Neural cell (in vitro differentiated cells): ENCODE measurements around the gene OGFR.

Experiments
- CTCF ChIP-seq: fragments of 450-650 bp; IDR thresholded peaks from 2 replicates; pipeline ENCODE4 v1.5.1; 2014; ENCODE audit warnings: antibody characterized with exemption, mild to moderate bottlenecking, moderate library complexity; ENCODE audit not compliant: poor library complexity, severe bottlenecking
- EZH2 ChIP-seq: fragments of 200-600, 300-800 bp; shearing (Covaris generic), sonication (generic); IDR thresholded peaks from 2 replicates; pipeline ENCODE4 v1.6.1; 2014; ENCODE audit warnings: antibody characterized with exemption, low read length, borderline replicate concordance, mild to moderate bottlenecking; ENCODE audit not compliant: insufficient read depth, poor library complexity, severe bottlenecking
- MXI1 ChIP-seq: fragments of 450-650 bp; conservative IDR thresholded peaks from 2 replicates; pipeline ENCODE4 v1.6.1; 2014; ENCODE audit warnings: antibody characterized with exemption, mild to moderate bottlenecking; ENCODE audit not compliant: poor library complexity, severe bottlenecking
- POLR2AphosphoS5 ChIP-seq: IDR thresholded peaks from 2 replicates; pipeline ENCODE4 v1.6.1; 2012
- RAD21 ChIP-seq: fragments of 450-650 bp; conservative IDR thresholded peaks from 2 replicates; pipeline ENCODE4 v1.6.1; 2014; ENCODE audit warnings: antibody characterized with exemption, mild to moderate bottlenecking, moderate library complexity
- SMC3 ChIP-seq: fragments of 450-650 bp; conservative IDR thresholded peaks from 2 replicates; pipeline ENCODE4 v1.6.1; 2014; ENCODE audit warnings: antibody characterized with exemption, mild to moderate bottlenecking, moderate library complexity; ENCODE audit not compliant: poor library complexity
- TAF1 ChIP-seq: IDR thresholded peaks from 2 replicates; pipeline ENCODE4 v1.6.1; 2012; ENCODE audit warnings: low read depth
- TF ChIP-seq, protein P1 (sequence below): IDR thresholded peaks from 2 replicates; pipeline ENCODE4 v1.6.1; 2012; ENCODE audit warnings: borderline replicate concordance

DNA sequence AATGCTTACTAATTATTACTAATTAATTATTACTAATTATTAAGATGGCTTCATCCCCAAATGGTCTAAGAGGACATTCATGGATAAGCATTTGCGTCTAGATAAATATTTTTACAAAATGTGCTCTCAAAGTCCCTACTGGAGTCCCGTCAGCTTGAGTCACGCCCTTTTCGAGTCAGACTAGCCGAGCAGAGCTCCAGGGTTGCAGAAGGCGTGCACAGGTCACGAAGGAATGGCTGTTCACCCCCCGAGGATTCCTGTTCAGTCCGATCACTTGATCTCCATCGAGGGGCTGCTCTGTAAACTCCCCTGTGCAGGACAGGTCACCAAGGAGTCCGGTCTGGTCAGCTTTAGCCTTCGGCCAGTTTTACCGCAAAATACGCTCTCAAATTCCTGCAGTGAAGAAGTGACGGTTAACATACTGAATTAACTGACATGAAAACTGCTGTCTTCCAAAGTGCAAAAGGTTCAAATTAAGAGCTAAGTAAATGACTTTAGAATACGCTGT is 37.1 kb downstream of the OGFR start:
- TF ChIP-seq CTCF = no peak
- TF ChIP-seq TAF1 = no peak
- no peak for TF ChIP-seq POLR2AphosphoS5
- no peak for TF ChIP-seq MXI1
- TF ChIP-seq, protein P1, sequence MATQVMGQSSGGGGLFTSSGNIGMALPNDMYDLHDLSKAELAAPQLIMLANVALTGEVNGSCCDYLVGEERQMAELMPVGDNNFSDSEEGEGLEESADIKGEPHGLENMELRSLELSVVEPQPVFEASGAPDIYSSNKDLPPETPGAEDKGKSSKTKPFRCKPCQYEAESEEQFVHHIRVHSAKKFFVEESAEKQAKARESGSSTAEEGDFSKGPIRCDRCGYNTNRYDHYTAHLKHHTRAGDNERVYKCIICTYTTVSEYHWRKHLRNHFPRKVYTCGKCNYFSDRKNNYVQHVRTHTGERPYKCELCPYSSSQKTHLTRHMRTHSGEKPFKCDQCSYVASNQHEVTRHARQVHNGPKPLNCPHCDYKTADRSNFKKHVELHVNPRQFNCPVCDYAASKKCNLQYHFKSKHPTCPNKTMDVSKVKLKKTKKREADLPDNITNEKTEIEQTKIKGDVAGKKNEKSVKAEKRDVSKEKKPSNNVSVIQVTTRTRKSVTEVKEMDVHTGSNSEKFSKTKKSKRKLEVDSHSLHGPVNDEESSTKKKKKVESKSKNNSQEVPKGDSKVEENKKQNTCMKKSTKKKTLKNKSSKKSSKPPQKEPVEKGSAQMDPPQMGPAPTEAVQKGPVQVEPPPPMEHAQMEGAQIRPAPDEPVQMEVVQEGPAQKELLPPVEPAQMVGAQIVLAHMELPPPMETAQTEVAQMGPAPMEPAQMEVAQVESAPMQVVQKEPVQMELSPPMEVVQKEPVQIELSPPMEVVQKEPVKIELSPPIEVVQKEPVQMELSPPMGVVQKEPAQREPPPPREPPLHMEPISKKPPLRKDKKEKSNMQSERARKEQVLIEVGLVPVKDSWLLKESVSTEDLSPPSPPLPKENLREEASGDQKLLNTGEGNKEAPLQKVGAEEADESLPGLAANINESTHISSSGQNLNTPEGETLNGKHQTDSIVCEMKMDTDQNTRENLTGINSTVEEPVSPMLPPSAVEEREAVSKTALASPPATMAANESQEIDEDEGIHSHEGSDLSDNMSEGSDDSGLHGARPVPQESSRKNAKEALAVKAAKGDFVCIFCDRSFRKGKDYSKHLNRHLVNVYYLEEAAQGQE = no peak
- no peak for TF ChIP-seq SMC3
- TF ChIP-seq RAD21 = no peak
- no peak for TF ChIP-seq EZH2
